Measurements from ENCODE around the gene NFIC. TPM values are rescaled to one million over a fixed set of nuclear protein-coding genes. Genes with fewer than 3 reads are reported as not detected.
"Not testable (repeated sequence)": the region's sequence is repeated elsewhere in the genome, so short reads cannot be mapped to it uniquely, and the experiment has no call there.

The NFIC gene
- total RNA-seq, 2 experiments from 2014 or later, result 12.6 to 13.1 TPM

DNA sequence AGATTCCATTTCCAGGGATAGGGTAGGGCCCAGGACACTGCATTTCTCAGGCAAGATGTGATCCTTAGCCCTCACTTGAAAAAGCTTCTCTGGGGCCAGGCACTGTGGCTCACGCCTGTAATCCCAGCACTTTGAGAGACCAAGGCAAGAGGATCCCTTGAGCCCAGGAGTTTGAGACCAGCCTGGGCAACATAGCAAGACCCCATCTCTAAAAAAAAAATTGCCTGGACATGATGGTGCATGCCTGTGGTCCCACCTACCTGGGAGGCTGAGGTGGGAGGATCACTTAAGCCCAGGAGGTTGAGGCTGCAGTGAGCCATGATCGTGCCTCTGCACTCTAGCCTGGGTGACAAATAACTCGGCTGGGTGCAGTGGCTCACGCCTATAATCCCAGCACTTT lies 80.3 kb downstream of the NFIC start:
- H3K36me3 Mint-ChIP-seq (ENCODE audit: low read depth); H3K4me1 Mint-ChIP-seq; H3K4me3 Mint-ChIP-seq; POLR2A ChIA-PET; H3K27ac Mint-ChIP-seq; H3K9me3 Mint-ChIP-seq; H3K27me3 Mint-ChIP-seq; DNase-seq: not testable (repeated sequence)
- CTCF ChIA-PET, result interaction anchor here (0.7 kb wide), 1 partner anchor 8 kb away, joined by 4 read pairs; no protein-coding TSS in a partner anchor

DNA sequence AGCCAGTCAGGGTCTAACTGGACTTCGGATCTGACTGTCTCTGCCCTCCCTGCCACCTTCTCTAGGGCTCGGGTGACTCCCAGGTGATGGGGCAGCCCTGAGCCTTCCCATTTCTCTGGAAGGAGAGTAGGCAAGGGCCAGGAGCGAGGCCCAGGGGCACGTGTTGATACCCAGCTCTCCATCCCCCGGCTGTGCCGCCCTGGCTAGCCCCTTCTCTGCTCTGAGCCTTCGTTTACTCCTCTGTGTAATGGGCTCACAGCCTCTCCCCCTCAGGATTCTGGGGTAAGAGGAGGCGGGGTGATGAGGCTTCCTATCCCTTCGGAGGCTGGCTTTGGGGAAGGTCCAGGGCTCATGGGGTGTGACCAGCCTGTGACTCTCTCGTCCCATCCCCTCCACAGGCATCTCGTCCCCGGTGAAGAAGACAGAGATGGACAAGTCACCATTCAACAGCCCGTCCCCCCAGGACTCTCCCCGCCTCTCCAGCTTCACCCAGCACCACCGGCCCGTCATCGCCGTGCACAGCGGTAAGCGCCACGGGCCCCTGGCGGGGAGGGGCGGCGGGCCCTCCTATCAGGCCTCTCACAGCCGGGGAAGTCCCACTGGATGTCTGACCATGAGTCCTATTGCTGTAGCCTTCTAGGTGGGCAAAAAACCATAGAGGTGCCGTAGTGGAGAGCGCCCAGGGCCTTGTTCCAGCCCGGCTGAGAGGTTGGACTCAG lies 82.4 kb downstream of the NFIC start:
- H3K9me3 Mint-ChIP-seq, result no peaks in the 10 kb centered on the region
- CTCF ChIA-PET, result no interaction called here
- POLR2A ChIA-PET, result no interaction called here
- no peak for DNase-seq
- peaks cover 5% of the 10 kb centered on the region for H3K4me1 Mint-ChIP-seq
- no peak overlapping the region for H3K4me3 Mint-ChIP-seq
- H3K27me3 Mint-ChIP-seq, result no peaks in the 10 kb centered on the region
- peaks cover 2% of the 10 kb centered on the region for H3K36me3 Mint-ChIP-seq (ENCODE audit: low read depth)
- no peak overlapping the region for H3K27ac Mint-ChIP-seq

DNA sequence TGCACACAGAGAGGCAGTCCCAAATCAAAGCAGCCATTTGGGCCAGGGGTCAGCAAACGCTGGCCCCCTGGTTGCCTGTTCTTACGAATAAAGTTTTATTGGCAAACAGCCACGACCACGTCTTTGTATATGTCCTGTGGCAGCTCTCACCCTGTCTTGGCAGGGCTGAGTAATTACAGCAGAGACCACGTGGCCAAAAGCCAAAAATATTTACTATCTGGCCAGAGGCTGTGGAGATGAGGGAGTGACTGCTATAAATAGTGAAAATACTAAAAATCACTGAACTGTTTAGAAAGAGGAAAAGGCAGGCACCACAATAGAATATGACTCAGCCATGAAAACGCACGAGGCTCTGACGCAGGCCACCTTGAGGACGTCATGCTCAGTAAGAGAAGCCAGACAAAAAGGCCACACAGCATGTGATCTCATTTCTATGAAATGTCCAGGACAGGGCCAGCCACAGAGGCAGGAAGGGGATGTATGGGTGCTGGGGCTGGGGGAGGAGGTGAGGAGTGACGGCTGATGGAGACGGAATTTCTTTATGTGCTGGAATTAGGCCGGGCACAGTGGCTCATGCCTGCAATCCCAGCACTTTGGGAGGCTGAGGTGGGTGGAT lies 84.5 kb downstream of the NFIC start:
- ChIA-PET CTCF (no interaction called here), POLR2A (no interaction called here)

DNA sequence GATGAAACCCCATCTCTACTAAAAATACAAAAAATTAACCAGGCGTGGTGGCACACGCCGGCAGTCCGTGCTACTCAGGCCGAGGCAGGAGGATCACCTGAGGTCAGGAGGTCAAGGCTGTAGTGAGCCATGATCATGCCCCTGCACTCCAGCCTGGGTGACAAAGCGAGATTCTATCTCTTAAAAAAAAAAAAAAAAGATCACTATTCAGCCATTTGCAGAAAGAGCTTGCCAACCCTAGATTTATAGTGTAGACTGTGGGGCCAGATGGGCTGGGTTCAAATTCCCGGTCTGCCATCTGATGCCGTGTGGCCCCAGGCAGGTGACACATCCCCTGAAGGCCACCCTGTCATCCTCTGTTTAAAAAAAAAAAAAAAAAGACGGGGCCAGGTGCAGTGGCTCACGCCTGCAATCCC lies 85.1 kb downstream of the NFIC start:
- ChIA-PET CTCF (interaction anchor here (0.6 kb wide), 1 partner anchor 485 kb away, joined by 5 read pairs; no protein-coding TSS in a partner anchor), POLR2A (no interaction called here)
- Mint-ChIP-seq H3K27ac (no peak overlapping the region), H3K36me3 (ENCODE audit: low read depth) (peaks cover 2% of the 10 kb centered on the region), H3K4me3 (no peak overlapping the region), H3K4me1 (peaks cover 5% of the 10 kb centered on the region), H3K9me3 (no peaks in the 10 kb centered on the region), H3K27me3 (no peaks in the 10 kb centered on the region)
- DNase-seq, result no peak

More for the DNA sequence above, 84.5 kb downstream of the NFIC start:
- no peak overlapping the region for H3K27ac Mint-ChIP-seq
- no peaks in the 10 kb centered on the region for H3K27me3 Mint-ChIP-seq
- DNase-seq, result no peak
- no peaks in the 10 kb centered on the region for H3K9me3 Mint-ChIP-seq
- H3K36me3 Mint-ChIP-seq (ENCODE audit: low read depth), result peaks cover 2% of the 10 kb centered on the region
- no peak overlapping the region for H3K4me3 Mint-ChIP-seq
- H3K4me1 Mint-ChIP-seq, result peaks cover 5% of the 10 kb centered on the region

DNA sequence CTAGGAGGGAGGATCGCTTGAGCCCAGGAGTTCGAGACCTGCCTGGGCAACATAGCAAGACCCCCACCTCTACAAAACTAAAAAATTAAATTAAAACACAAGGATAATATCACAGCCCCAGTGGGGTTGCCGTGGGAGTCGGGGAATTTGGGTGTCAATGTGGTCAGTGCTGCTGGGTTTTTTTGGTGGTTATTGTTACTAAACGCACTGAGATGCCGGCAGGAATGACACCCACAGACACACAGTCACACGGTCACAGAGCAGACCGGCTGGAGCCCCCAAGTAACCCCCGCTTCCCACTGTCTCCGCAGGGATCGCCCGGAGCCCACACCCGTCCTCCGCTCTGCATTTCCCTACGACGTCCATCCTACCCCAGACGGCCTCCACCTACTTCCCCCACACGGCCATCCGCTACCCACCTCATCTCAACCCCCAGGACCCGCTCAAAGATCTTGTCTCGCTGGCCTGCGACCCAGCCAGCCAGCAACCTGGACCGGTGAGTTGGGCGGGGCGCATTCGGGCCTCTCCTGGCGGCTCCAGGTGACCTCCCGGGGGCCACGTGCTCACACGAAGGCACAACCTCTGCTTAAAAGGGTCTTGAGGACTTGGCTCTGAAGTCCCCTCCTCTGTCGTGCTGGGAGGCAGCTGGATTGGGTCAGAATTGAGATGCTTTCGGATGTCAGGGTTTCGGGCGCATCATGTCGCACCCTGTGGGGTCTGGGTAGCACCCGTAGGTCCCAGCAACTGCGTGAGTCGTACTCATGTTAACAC lies 86.0 kb downstream of the NFIC start:
- H3K36me3 Mint-ChIP-seq (ENCODE audit: low read depth), result peaks cover 2% of the 10 kb centered on the region
- POLR2A ChIA-PET, result no interaction called here
- peaks cover 5% of the 10 kb centered on the region for H3K4me1 Mint-ChIP-seq
- DNase-seq, result no peak
- CTCF ChIA-PET, result interaction anchor here (0.6 kb wide), 1 partner anchor 485 kb away, joined by 5 read pairs; no protein-coding TSS in a partner anchor
- H3K9me3 Mint-ChIP-seq, result no peaks in the 10 kb centered on the region
- H3K4me3 Mint-ChIP-seq, result no peak overlapping the region
- H3K27me3 Mint-ChIP-seq, result no peaks in the 10 kb centered on the region
- no peak overlapping the region for H3K27ac Mint-ChIP-seq

DNA sequence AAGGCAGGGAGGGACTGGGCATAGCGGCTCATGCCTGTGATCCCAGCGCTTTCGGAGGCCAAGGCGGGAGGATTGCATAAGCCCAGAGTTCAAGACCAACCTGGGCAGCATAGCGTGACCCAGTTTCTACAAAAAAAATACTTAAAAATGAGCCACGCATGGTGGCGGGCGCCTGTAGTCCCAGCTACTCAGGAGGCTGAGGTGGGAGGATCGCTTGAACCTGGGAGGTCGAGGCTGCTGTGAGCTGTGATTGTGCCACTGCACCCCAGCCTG lies 86.5 kb downstream of the NFIC start:
- H3K36me3 Mint-ChIP-seq (ENCODE audit: low read depth); H3K9me3 Mint-ChIP-seq; H3K4me3 Mint-ChIP-seq; CTCF ChIA-PET; H3K27ac Mint-ChIP-seq; POLR2A ChIA-PET; DNase-seq; H3K4me1 Mint-ChIP-seq; H3K27me3 Mint-ChIP-seq: not testable (repeated sequence)

DNA sequence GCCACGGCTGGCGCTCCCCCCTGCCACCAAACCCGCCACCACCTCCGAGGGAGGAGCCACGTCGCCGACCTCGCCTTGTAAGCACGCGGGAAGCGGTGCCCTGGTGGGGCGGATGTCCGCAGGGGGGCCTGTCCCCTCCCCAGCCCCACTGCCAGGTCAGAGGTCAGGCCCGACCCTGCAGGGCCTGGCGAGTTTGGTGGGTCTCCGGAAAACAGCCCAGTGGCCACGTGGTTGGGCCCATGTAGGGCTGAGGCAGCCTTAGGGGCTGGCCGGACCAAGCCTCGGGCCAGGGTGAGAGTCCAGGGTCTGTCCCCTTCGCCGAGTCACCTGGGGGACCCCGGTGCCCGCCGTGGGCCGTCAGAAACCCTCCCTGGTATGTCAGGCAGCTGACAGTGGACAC lies 87.5 kb downstream of the NFIC start:
- peaks cover 5% of the 10 kb centered on the region for H3K4me1 Mint-ChIP-seq
- H3K4me3 Mint-ChIP-seq, result no peak overlapping the region
- DNase-seq, result no peak
- no peak overlapping the region for H3K27ac Mint-ChIP-seq
- H3K27me3 Mint-ChIP-seq, result no peaks in the 10 kb centered on the region
- H3K9me3 Mint-ChIP-seq, result no peaks in the 10 kb centered on the region
- POLR2A ChIA-PET, result no interaction called here
- peaks cover 2% of the 10 kb centered on the region for H3K36me3 Mint-ChIP-seq (ENCODE audit: low read depth)
- CTCF ChIA-PET, result no interaction called here

DNA sequence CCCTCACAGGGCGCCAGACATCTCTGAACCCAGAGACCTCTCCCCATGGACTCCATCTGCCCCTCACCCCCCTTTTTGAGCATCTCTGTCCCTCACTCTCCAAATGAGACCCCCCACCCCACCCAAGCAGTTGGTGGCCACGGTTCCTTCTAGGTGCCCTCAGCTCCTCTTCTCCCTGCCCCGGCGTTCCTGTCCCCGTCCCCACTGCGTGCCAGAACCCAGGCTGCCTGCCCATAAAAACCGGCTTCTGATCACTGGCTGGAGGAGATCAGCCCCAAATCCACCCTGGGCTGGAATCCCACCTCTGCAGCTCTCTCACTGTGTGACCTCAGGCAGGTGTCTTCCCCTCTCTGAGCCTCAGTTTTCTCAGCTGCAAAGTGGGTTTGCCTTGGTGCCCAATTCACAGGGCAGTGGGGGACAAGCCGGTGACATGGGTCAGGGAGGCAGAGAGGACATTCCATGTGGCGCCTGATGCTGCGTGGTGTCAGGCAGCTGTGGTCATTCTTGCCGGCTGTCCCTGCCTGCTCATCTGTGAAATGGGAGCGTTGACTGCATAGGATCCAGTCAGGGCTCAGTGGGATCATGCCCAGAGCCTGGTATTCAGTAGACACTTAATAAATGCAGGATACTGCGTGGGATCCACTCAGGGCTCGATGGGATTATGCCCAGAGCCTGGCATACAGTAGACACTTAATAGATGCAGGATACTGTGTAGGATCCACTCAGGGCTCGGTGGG lies 88.4 kb downstream of the NFIC start:
- Mint-ChIP-seq H3K36me3 (ENCODE audit: low read depth) (peaks cover 2% of the 10 kb centered on the region), H3K27ac (no peak overlapping the region), H3K9me3 (no peaks in the 10 kb centered on the region), H3K4me3 (no peak overlapping the region), H3K27me3 (no peaks in the 10 kb centered on the region), H3K4me1 (peaks cover 7% of the 10 kb centered on the region)
- CTCF ChIA-PET, result interaction anchor here (0.8 kb wide), 1 partner anchor 14 kb away, joined by 3 read pairs; no protein-coding TSS in a partner anchor
- POLR2A ChIA-PET, result no interaction called here
- no peak for DNase-seq

DNA sequence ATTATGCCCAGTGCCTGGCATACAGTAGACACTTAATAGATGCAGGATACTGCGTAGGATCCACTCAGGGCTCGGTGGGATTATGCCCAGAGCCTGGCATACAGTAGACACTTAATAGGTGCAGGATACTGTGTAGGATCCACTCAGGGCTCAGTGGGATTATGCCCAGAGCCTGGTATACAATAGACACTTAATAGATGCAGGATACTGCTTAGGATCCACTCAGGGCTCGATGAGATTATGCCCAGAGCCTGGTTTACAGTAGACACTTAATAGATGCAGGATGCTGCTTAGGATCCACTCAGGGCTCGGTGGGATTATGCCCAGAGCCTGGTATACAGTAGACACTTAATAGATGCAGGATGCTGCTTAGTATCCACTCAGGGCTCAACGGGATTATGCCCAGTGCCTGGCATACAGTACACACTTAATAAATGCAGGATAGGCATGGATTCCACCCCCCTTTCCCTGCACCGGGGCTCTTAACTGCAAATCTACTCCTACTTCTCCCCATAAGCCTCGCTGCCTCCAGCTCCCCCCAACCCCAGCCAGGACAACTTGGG lies 89.1 kb downstream of the NFIC start:
- Mint-ChIP-seq H3K27me3 (no peaks in the 10 kb centered on the region), H3K36me3 (ENCODE audit: low read depth) (peaks cover 2% of the 10 kb centered on the region), H3K9me3 (no peaks in the 10 kb centered on the region), H3K27ac (no peak overlapping the region), H3K4me1 (peaks cover 7% of the 10 kb centered on the region), H3K4me3 (no peak overlapping the region)
- ChIA-PET CTCF (no interaction called here), POLR2A (no interaction called here)
- DNase-seq, result no peak

DNA sequence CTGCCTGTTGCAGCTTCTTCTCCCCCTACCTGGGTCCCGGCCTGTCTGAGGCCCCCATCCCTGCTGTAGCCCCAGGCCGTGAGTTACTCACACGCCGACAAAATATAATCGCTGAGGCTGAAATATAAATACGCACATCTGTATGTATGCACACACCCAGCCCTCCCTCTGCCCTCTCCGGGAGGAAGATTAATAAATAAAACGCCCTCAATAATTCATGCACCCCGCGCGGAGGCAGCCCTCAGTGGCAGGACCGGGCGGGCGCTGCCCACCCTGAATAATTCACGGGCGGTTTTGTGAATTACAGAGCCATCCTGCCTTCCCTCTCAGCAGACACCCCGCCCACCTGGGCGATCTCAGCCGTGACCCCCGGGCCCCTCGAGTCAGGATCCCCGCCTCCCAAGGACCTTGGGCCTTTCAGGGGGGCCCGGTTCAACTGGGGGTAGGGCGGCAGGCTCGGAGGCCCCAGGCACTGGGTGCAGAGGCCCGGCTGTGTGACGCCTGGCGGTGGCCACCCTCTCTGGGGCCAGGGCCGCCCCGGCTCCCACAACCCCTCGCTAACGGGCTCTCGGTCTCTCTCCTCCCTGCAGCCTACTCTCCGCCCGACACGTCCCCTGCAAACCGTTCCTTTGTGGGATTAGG lies 89.7 kb downstream of the NFIC start:
- Mint-ChIP-seq H3K9me3 (no peaks in the 10 kb centered on the region), H3K27ac (no peak overlapping the region), H3K4me1 (peaks cover 3% of the 10 kb centered on the region), H3K36me3 (ENCODE audit: low read depth) (peaks cover 2% of the 10 kb centered on the region), H3K27me3 (no peaks in the 10 kb centered on the region), H3K4me3 (no peak overlapping the region)
- DNase-seq, result no peak
- ChIA-PET POLR2A (no interaction called here), CTCF (no interaction called here)

DNA sequence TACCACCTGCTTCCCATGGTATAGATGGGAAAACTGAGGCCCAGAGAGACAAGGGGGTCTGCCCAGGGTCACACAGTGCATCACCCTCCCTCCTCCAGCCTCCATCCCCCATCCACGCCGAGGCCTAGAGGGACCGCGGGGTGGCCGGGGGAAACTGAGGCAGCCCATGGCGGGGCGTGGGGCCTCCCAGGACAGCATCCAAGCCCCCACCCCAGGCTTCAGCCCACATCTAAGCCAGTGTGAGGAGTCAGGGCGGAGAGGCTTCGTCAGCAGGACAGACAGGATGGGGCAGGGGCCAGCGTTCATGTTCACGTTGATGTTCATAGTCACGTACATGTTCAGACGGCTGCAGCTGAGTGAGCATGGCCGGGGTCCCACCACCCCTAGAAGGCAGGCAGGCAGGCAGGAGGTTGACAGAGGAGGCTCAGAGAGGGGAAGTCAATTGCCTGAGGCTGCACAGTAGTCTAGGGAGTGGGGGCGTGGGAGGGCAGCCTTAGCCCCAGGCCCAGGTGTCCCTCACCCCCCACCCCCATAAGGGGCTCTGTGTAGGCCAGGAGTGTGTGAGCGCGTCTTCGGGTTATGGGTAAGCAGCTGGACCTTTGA lies 90.6 kb downstream of the NFIC start:
- H3K27ac Mint-ChIP-seq, result no peak overlapping the region
- no peaks in the 10 kb centered on the region for H3K27me3 Mint-ChIP-seq
- POLR2A ChIA-PET, result no interaction called here
- peaks cover 2% of the 10 kb centered on the region for H3K4me1 Mint-ChIP-seq
- peaks cover 2% of the 10 kb centered on the region for H3K36me3 Mint-ChIP-seq (ENCODE audit: low read depth)
- H3K9me3 Mint-ChIP-seq, result no peaks in the 10 kb centered on the region
- no peak for DNase-seq
- no peak overlapping the region for H3K4me3 Mint-ChIP-seq
- CTCF ChIA-PET, result no interaction called here

DNA sequence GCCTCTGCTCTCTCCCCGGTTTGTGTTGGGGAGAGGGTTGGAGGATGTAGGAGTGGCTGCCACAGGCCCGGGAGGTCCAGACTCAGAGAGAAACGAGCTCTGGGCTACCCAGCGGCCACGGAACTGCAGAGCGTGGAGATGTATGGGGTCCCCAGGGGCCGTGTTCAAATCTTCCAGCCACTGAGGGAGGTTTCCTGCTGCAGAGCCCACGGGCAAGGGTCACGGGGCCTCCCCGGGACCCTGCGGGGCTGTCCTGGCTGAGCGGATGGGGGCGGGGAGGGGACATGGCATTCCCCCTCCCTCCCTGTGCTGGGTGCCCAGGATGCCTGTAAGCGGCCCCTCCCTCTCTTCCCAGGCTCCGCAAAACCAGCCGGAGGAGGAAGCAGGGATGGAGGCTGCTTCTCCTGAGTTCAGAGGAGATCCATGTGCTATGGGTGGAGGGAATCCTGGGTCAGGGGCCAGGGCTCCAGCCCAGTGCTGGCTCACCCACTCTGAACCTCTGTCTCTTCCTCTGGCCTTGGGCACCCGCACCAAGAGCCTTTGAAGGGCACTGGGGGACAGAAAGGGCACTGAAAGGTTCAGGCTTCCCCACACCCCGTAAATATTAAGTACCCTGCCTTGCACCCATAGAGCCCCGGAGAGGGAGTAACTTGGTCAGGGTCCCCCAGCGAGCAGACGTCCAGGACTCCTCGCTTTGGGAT lies 91.3 kb downstream of the NFIC start:
- Mint-ChIP-seq H3K27me3 (no peaks in the 10 kb centered on the region), H3K36me3 (ENCODE audit: low read depth) (no peaks in the 10 kb centered on the region), H3K27ac (no peak overlapping the region), H3K4me1 (peaks cover 2% of the 10 kb centered on the region), H3K4me3 (no peak overlapping the region), H3K9me3 (no peaks in the 10 kb centered on the region)
- ChIA-PET CTCF (no interaction called here), POLR2A (no interaction called here)
- DNase-seq, result no peak
